ENCODE measurements around the gene IFNL2.

The IFNL2 gene

GRCh38 chr19:39318690-39319089 lies 50.5 kb downstream of the IFNL2 start:
- no peak for DNase-seq (ENCODE audit: low read depth in 2 of 2)

- DNase-seq (ENCODE audit: low read depth in 2 of 2), result no peak
These were observed 51.1 kb downstream of the IFNL2 start for GRCh38 chr19:39319098-39319891.

Data from stimulated activated CD4-positive, alpha-beta T cell treated with anti-CD3 and anti-CD28 coated beads, Interleukin-1b, Interleukin-23, amount 100 ng/mL, for 1 hour (primary cell).